Adrenal gland (tissue), 12 donors: ENCODE results near the gene PIGQ. TPM values are rescaled to one million over a fixed set of nuclear protein-coding genes. Genes with fewer than 3 reads are reported as not detected.

ENCODE experiments used
- DNase-seq, 7 donors: peaks; one replicate each; pipeline ENCODE4 v3.0.0-alpha.2; 2019 to 2020
- H3K27ac ChIP-seq, 5 donors: fragments of 200-600 bp; sonication (generic) in 4 of 5; 1 replicate in 3 of 5; 2 replicates in 2 of 5; pipeline versions ENCODE4 v1.5.1 to v1.8.0; 2016 to 2020; ENCODE audit warnings: mild to moderate bottlenecking in 1 of 5
- H3K27me3 ChIP-seq: fragments of 200-600 bp; 2 replicates; pipeline ENCODE4 v1.8.0; 2021
- H3K36me3 ChIP-seq, 2 donors: fragments of 200-600 bp; replicated peaks in 1 of 2; 1 replicate in 1 of 2; 2 replicates in 1 of 2; pipeline versions ENCODE4 v1.5.1 to v1.8.0; 2018 to 2022
- H3K4me1 ChIP-seq, 2 donors: fragments of 200-600 bp; replicated peaks in 1 of 2; 1 replicate in 1 of 2; 2 replicates in 1 of 2; pipeline versions ENCODE4 v1.5.1 to v1.8.0; 2018 to 2021
- H3K4me3 ChIP-seq, 4 donors: fragments of 200-600 bp; sonication (generic) in 3 of 4; one replicate each; pipeline ENCODE4 v1.5.1; 2016 to 2018
- H3K9me3 ChIP-seq, 3 donors: fragments of 200-600 bp; sonication (generic) in 1 of 3; replicated peaks in 1 of 3; 1 replicate in 2 of 3; 2 replicates in 1 of 3; pipeline versions ENCODE4 v1.5.1 to v1.8.0; 2016 to 2021
- CTCF ChIP-seq, 6 experiments: fragments of 450-650 bp in 4 of 6; fragments of 200-600 bp in 2 of 6; sonication (generic) in 1 of 6; IDR thresholded peaks; 1 replicate in 5 of 6; 2 replicates in 1 of 6; pipeline versions ENCODE4 v1.5.1 to v1.8.0; 2016 to 2021; ENCODE audit warnings: antibody characterized with exemption in 6 of 6, mild to moderate bottlenecking in 2 of 6, moderate library complexity in 1 of 6
- POLR2A ChIP-seq, 2 donors: fragments of 450-650 bp; IDR thresholded peaks; one replicate each; pipeline ENCODE4 v1.6.1; 2017; ENCODE audit warnings: antibody characterized with exemption in 2 of 2, mild to moderate bottlenecking in 2 of 2, moderate library complexity in 1 of 2
- WGBS, 4 donors: extraction: QIAGEN DNeasy Blood & Tissue Kit in 2 of 4; methylation state at CpG; one replicate each; pipeline versions ENCODE4 v1.1.5 to v1.1.7; 2013 to 2017; 5-methylcytosine and 5-hydroxymethylcytosine counted together
- intact Hi-C, 2 donors: fragments of 100-400 bp; cut with DNase I; formaldehyde crosslinking; loops; one replicate each; pipeline versions ENCODE4 v1.14.1 to v1.15.0; 2022 to 2023
- polyA plus RNA-seq, 3 donors: library from polyadenylated mRNA; stranded (reverse); fragments of 200-250 nt in 2 of 3; fragments of 350-450 nt in 1 of 3; fragmentation: Illumina TruSeq in 1 of 3; extraction: RNeasy Lipid Tissue Mini Kit (QIAGEN cat#74804) in 1 of 3; gene quantifications; one replicate each; pipeline ENCODE4 v1.2.3, GENCODE V29; 2013 to 2014
- total RNA-seq, 9 donors: library from RNA; depleted of rRNA in 4 of 9; stranded (reverse); fragments of >200 nt in 4 of 9; fragments of 120-200 nt in 1 of 9; fragmentation: NEBNext Ultra II Directional in 1 of 9; extraction: Animal tissue kit (Norgen Biotek cat#: 25700) in 1 of 9; gene quantifications; one replicate each; pipeline versions ENCODE4 v1.1.0 to v1.2.4, GENCODE V29; 2013 to 2023
- donor health status: healthy with polysubstance abuse.
- donor health status: Bipolar disorder and iron deficiency.
- donor health status: DM: yes; HTN: yes; CAD: no.
- donor health status: DM: no; HTN: no; CAD: no.
- donor health status: DM: no; HTN: no; CAD: no.
- donor health status: DM: yes; HTN: yes; CAD: no.

The PIGQ gene
- total and polyA plus RNA-seq, 12 donors = 12.7 to 317 (median 81.0) TPM

GRCh38 chr16:529012-529575, 40.7 kb upstream of the PIGQ start:
- Histone ChIP-seq H3K36me3 (no peaks in the 10 kb centered on the region), H3K4me1 (peaks cover 36 to 52% of the 10 kb centered on the region in 2 donors), H3K4me3 (peak overlapping the region in 2 of 4 donors; percentile 19 to 68), H3K27ac (peak overlapping the region in 3 of 5 donors; percentile 34 to 97 (median 60)), H3K9me3 (no peaks in the 10 kb centered on the region), H3K27me3 (no peaks in the 10 kb centered on the region)
- TF ChIP-seq POLR2A (IDR thresholded peaks at IDR 0.05) (no peak), CTCF (IDR thresholded peaks at IDR 0.05) (no peak)
- 45 to 61% (median 51%) methylated on average over 2 to 12 of the region's 12 CpGs; no CpG with 5 or more reads in 1 of the 4 donors for WGBS, 4 donors
- DNase-seq = no peak
- intact Hi-C loops = loop anchor here (10.0 kb wide), 2 partner anchors 94 to 134 kb away; partner anchors contain the start of gene NME4 (in 1 of the 2)

- DNase-seq = no peak
- TF ChIP-seq POLR2A (IDR thresholded peaks at IDR 0.05) (no peak), CTCF (IDR thresholded peaks at IDR 0.05) (no peak)
- no peaks in the 10 kb centered on the region for H3K27me3 ChIP-seq
- peaks cover 38 to 50% of the 10 kb centered on the region in 2 donors for H3K4me1 ChIP-seq
- H3K4me3 ChIP-seq = no peak overlapping the region
- no peaks in the 10 kb centered on the region for H3K36me3 ChIP-seq
- WGBS, 4 donors = 91 to 93% (median 92%) methylated on average over 16 to 23 of the region's 23 CpGs
- H3K9me3 ChIP-seq = no peaks in the 10 kb centered on the region
- intact Hi-C loops = no loop called here
- no peak overlapping the region for H3K27ac ChIP-seq
These were observed 39.5 kb upstream of the PIGQ start for GRCh38 chr16:530111-530817.

- intact Hi-C loops = no loop called here
- 80 to 83% (median 81%) methylated on average over 8 to 16 of the region's 16 CpGs for WGBS, 4 donors
- no peak overlapping the region for H3K4me3 ChIP-seq
- no peaks in the 10 kb centered on the region for H3K36me3 ChIP-seq
- H3K27ac ChIP-seq = no peak overlapping the region
- H3K4me1 ChIP-seq = peaks cover 26 to 43% of the 10 kb centered on the region in 2 donors
- H3K27me3 ChIP-seq = no peaks in the 10 kb centered on the region
- H3K9me3 ChIP-seq = no peaks in the 10 kb centered on the region
- DNase-seq = no peak
- TF ChIP-seq POLR2A (IDR thresholded peaks at IDR 0.05) (no peak), CTCF (IDR thresholded peaks at IDR 0.05) (no peak)
These were observed 38.2 kb upstream of the PIGQ start for GRCh38 chr16:531494-532125.

- TF ChIP-seq POLR2A (IDR thresholded peaks at IDR 0.05) (peak in 1 of 2 donors; percentile 31), CTCF (IDR thresholded peaks at IDR 0.05) (peak in 1 of 6 experiments; percentile 17)
- intact Hi-C loops = no loop called here
- H3K9me3 ChIP-seq = no peaks in the 10 kb centered on the region
- WGBS, 4 donors = 45 to 57% (median 48%) methylated on average over 3 to 30 of the region's 30 CpGs
- H3K27ac ChIP-seq = peak overlapping the region in 3 of 5 donors; percentile 17 to 44 (median 39)
- no peaks in the 10 kb centered on the region for H3K36me3 ChIP-seq
- H3K4me3 ChIP-seq = no peak overlapping the region
- DNase-seq = peak in 6 of 7 donors; percentile 57 to 77 (median 67)
- peaks cover 20 to 39% of the 10 kb centered on the region in 2 donors for H3K4me1 ChIP-seq
- H3K27me3 ChIP-seq = no peaks in the 10 kb centered on the region
These were observed 36.2 kb upstream of the PIGQ start for GRCh38 chr16:533391-534123.
